GM18508 (cell line): Measurements from ENCODE around the gene TAF3.
"Not testable (repeated sequence)": the region's sequence is repeated elsewhere in the genome, so short reads cannot be mapped to it uniquely, and the experiment has no call there.

ENCODE experiments used
- ATAC-seq: cut with Tn5 transposase; IDR thresholded peaks from one replicate; pipeline ENCODE4 v1.9.1; 2021; ENCODE audit warnings: moderate number of reproducible peaks; ENCODE audit not compliant: insufficient read depth, unreplicated experiment

Gene TAF3

GRCh38 chr10:7818295-7819120 is at the start of gene TAF3:
TSS of gene TAF3 (plus strand) at chr10:7818505. CDS start at chr10:7818710, 205 bp downstream.
- peak; percentile 66 for ATAC-seq

DNA sequence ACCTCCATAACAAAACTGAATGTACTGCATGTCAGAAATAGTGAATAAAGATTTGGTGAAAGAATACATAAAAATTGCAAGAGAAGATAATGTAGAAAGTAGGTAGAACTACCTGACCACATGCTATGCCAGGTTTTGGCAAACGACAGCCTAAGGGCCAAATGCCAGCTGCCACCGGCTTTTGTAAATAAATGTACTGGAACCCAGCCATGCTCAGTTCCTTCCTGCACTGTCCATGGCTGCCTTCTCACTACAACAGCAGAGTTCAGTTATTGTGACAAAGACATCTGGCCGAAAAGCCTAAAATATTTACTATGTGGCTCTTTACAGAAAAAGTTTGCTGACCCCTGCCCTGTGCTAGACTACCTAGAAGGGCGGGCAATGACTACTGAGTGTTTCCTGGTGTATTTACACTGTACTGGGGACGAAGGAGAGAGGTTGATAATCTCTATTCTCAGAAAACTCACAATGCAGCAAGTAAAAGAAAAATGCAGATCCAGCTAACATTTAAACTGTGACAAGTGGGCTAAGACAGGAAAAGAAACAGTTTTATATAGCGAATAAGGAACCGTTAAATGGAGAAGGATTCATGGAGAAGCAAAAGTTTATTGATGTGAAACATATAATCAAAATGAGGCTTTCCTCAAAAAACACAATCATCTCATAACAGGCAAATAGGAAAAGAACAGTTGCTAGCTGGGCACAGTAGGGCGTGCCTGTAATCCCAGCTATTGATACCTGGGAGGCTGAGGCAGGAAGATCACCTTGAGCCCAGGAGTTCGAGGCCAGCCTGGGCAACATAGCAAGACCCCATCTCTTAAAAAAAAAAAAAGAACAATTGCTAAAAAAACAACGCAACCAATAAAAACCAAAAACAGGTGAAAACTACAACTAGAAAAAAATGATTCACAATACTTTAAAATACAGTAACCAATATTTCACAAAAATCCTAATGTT is 44.2 kb upstream of the TAF3 start:
- ATAC-seq: no peak

- no peak for ATAC-seq
Measured at GRCh38 chr10:7776777-7777176, 41.5 kb upstream of the TAF3 start.

DNA sequence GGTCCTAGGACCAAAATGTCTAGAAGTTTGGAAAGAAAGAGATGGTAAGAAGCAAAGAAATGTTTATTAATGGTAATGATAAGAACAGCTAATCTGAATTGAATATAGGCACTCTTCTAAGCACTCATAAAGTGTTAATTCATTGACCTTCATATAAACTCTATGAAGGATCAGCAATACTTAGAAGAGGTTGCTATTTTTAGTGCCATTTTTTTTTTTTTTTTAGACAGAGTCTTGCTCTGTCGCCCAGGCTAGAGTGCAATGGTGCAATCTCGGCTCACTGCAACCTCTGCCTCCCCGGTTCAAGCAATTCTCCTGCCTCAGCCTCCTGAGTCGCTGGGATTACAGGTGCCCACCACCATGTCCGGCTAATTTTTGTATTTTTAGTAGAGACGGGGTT is 36.1 kb upstream of the TAF3 start:
- ATAC-seq: not testable (repeated sequence)

GRCh38 chr10:7786430-7786829 is 31.9 kb upstream of the TAF3 start:
- no peak for ATAC-seq

- ATAC-seq: peak; percentile 1
Measured at GRCh38 chr10:7787150-7787856, 31.0 kb upstream of the TAF3 start.

GRCh38 chr10:7787857-7788638 is 30.3 kb upstream of the TAF3 start, which contains the start of the genes ATP5F1C and KIN:
TSS of gene ATP5F1C (plus strand) at chr10:7788177. CDS start at chr10:7788208, 31 bp downstream.
TSS of gene KIN (minus strand) at chr10:7787993. CDS start at chr10:7787933, 60 bp downstream.
- ATAC-seq: peak; percentile 87

DNA sequence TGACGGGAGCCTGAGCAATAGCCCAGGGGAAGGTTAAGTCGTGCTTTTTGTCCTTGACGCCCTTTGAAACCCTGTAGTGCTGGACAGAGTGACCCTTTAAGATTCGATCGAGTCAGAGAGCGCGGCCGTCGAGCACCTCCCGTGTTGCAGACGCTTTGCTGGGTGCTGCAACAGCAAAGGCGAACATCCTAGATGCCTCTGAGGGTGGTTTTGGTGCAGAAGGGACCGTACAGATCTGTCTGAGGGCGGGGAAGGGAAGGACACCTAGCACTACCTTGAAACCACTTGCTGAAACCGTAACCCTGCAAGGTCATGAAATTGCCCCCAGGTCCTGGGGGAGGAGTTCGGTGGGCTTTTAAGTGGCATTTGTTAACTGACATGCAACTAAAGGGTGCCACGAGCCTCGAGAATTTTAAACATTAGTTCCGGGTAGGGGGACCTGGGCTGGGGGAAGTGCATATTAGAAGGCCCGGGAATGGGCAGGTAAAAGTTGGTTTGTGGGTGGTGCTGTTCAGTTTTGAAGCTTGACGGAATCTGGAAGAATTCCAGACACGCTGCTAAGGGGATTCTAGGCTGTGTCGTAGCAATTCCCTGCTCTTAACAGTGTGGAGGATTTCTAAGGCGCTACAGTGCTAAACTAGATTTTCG is 29.5 kb upstream of the TAF3 start:
- peak; percentile 18 for ATAC-seq

- no peak for ATAC-seq
Measured at GRCh38 chr10:7789390-7789789, 28.9 kb upstream of the TAF3 start.

GRCh38 chr10:7792541-7792940 is 25.8 kb upstream of the TAF3 start:
- no peak for ATAC-seq

- no peak for ATAC-seq
Measured at GRCh38 chr10:7794251-7795026, 23.9 kb upstream of the TAF3 start.

GRCh38 chr10:7795605-7796004 is 22.7 kb upstream of the TAF3 start:
- no peak for ATAC-seq

DNA sequence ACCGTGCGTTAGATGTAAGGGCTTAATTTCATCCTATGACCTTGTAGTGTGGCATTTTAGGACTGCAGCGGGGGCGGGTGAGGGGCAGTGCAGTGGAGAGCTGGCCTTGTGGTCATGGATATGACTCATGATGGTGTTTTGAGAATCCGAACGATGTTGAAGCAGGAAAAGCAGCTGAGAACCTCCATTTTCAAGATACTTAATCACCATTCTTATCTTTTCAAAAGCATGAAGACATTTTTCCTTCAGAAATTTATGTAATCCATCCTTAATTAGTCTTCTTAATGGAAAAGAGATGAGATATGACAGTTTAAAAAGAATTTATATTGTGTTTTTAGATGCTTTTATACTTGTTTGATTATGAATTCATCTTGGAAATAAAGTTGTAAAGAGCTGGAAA is 20.7 kb upstream of the TAF3 start:
- ATAC-seq: no peak

GRCh38 chr10:7802606-7803005 is 15.7 kb upstream of the TAF3 start:
- ATAC-seq: no peak

DNA sequence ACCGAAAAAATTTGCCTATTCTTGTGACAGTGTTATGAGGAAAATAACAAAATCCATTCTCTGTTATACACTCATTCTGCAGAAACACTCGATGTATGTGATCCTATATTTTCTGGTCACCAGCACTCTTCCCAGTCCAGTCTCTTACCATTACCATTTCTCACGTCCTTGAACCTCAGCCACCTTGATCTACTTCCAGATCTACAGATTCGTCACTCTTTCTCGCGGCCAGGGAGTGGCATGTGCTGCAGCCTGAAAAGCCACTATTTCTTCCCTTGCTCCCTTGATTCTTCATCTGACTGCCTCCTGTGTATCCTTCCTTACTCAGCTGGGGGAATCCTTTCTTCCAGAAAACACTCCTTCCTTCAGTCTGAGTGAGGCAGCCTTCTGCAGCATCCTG is 14.1 kb upstream of the TAF3 start:
- no peak for ATAC-seq

DNA sequence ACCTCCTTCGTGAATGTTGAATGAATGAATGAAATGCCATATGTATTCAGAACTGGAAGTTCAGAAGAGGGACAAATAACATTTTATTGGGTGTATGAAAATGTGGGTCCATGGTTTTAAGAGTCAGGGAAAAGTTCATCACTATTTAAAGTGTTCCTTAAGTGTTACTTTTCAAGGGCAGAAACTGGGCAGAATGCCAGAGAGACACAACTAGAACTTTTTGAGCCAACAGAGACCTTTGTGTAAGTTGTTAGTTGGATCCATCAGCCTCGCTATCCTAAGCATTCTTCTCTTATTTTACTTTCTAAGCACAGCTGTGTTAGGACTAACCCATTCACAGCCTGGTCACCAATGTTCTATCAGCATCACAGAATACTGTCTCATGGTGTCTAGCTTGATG is 13.6 kb upstream of the TAF3 start:
- no peak for ATAC-seq

DNA sequence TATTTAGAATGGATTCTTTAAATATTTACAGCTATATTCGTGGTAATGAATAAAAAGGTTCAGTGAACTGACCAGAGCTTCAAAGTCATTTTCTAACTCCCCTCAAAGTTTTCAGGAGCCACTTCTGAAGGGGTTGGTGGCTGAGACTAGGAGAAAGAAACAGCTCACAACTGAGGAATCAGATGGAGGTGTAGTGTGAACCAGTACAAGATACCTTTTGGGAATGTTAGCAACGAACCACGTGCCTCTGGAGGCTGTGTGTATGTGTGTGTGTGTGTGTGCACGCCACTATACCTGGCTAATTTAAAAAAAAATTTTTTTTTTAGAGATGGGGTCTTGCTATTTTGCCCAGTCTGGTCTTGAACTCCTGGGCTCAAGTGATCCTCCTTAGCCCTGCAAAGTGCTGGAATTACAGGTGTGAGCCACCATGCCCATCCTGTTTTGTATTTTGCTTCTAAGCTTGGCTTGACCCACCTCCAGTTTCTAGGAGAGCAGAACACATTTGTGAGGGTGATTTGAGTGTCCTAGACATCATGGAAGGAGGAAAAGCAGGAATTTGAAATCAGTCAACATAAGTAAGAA is 9.5 kb upstream of the TAF3 start:
- no peak for ATAC-seq

- no peak for ATAC-seq
Measured at GRCh38 chr10:7810443-7810842, 7.9 kb upstream of the TAF3 start.
